ENCODE data around the gene SEMA3F.
A peak's percentile ranks its signal among the peaks of the same experiment; 100 is the strongest.

SEMA3F gene

GRCh38 chr3:50154476-50154839, 666 bp upstream of the SEMA3F start:
- no peak for TF ChIP-seq EZH2phosphoT487 (conservative IDR thresholded peaks at IDR 0.05; ENCODE audit: low read length)
- TF ChIP-seq CTCF (IDR thresholded peaks at IDR 0.05; ENCODE audit: insufficient read depth, low read length, poor library complexity, severe bottlenecking): no peak
- no peaks in the 10 kb centered on the region for H3K27me3 ChIP-seq (ENCODE audit: low read length)
- no peaks in the 10 kb centered on the region for H3F3A ChIP-seq (ENCODE audit: insufficient read depth)
- H3K4me2 ChIP-seq (ENCODE audit: low read depth, low read length, poor library complexity, severe bottlenecking): peak overlapping the region; percentile 55
- no peak overlapping the region for H2AFZ ChIP-seq (ENCODE audit: low read depth, low read length, severe bottlenecking)
- H3K79me2 ChIP-seq (ENCODE audit: insufficient read depth, low read length): no peaks in the 10 kb centered on the region
- peak overlapping the region; percentile 34 for H3K4me3 ChIP-seq (ENCODE audit: insufficient read depth, low read length, poor library complexity, severe bottlenecking)
- no peaks in the 10 kb centered on the region for H3K9me2 ChIP-seq (replicated peaks; ENCODE audit: insufficient read depth, low read length)
- no peak overlapping the region for H3K27ac ChIP-seq (ENCODE audit: low read depth, low read length)
- no peaks in the 10 kb centered on the region for H3K9me3 ChIP-seq (ENCODE audit: insufficient read depth, low read length)
- no peak overlapping the region for H3K9ac ChIP-seq (ENCODE audit: low read length)
- no peaks in the 10 kb centered on the region for H3K36me3 ChIP-seq (ENCODE audit: low read length)
- H4K20me1 ChIP-seq (ENCODE audit: low read depth, low read length): no peaks in the 10 kb centered on the region

- Histone ChIP-seq H3K4me2 (ENCODE audit: low read depth, low read length, poor library complexity, severe bottlenecking) (peak overlapping the region; percentile 45), H3F3A (ENCODE audit: insufficient read depth) (no peaks in the 10 kb centered on the region), H3K9me3 (ENCODE audit: insufficient read depth, low read length) (no peaks in the 10 kb centered on the region), H3K36me3 (ENCODE audit: low read length) (no peaks in the 10 kb centered on the region), H4K20me1 (ENCODE audit: low read depth, low read length) (no peaks in the 10 kb centered on the region), H3K27me3 (ENCODE audit: low read length) (no peaks in the 10 kb centered on the region), H2AFZ (ENCODE audit: low read depth, low read length, severe bottlenecking) (no peak overlapping the region), H3K79me2 (ENCODE audit: insufficient read depth, low read length) (no peaks in the 10 kb centered on the region), H3K27ac (ENCODE audit: low read depth, low read length) (no peak overlapping the region), H3K9me2 (replicated peaks; ENCODE audit: insufficient read depth, low read length) (no peaks in the 10 kb centered on the region), H3K4me3 (ENCODE audit: insufficient read depth, low read length, poor library complexity, severe bottlenecking) (no peak overlapping the region), H3K9ac (ENCODE audit: low read length) (no peak overlapping the region)
- TF ChIP-seq EZH2phosphoT487 (conservative IDR thresholded peaks at IDR 0.05; ENCODE audit: low read length) (no peak), CTCF (IDR thresholded peaks at IDR 0.05; ENCODE audit: insufficient read depth, low read length, poor library complexity, severe bottlenecking) (no peak)
Measured at GRCh38 chr3:50155491-50155878, 361 bp downstream of the SEMA3F start.

- Histone ChIP-seq H3K27ac (ENCODE audit: low read depth, low read length) (no peak overlapping the region), H3K9ac (ENCODE audit: low read length) (no peak overlapping the region), H3F3A (ENCODE audit: insufficient read depth) (no peaks in the 10 kb centered on the region), H3K36me3 (ENCODE audit: low read length) (no peaks in the 10 kb centered on the region), H3K9me3 (ENCODE audit: insufficient read depth, low read length) (no peaks in the 10 kb centered on the region), H4K20me1 (ENCODE audit: low read depth, low read length) (no peaks in the 10 kb centered on the region), H3K27me3 (ENCODE audit: low read length) (no peaks in the 10 kb centered on the region), H3K79me2 (ENCODE audit: insufficient read depth, low read length) (no peaks in the 10 kb centered on the region), H2AFZ (ENCODE audit: low read depth, low read length, severe bottlenecking) (no peak overlapping the region), H3K4me2 (ENCODE audit: low read depth, low read length, poor library complexity, severe bottlenecking) (no peak overlapping the region), H3K4me3 (ENCODE audit: insufficient read depth, low read length, poor library complexity, severe bottlenecking) (no peak overlapping the region), H3K9me2 (replicated peaks; ENCODE audit: insufficient read depth, low read length) (no peaks in the 10 kb centered on the region)
- no peak for TF ChIP-seq EZH2phosphoT487 (conservative IDR thresholded peaks at IDR 0.05; ENCODE audit: low read length)
- no peak for TF ChIP-seq CTCF (IDR thresholded peaks at IDR 0.05; ENCODE audit: insufficient read depth, low read length, poor library complexity, severe bottlenecking)
Measured at GRCh38 chr3:50155891-50156290, 767 bp downstream of the SEMA3F start.

Measured in SU-DHL-6 (cell line).